ENCODE data around the gene TBC1D20.

TBC1D20 gene

DNA sequence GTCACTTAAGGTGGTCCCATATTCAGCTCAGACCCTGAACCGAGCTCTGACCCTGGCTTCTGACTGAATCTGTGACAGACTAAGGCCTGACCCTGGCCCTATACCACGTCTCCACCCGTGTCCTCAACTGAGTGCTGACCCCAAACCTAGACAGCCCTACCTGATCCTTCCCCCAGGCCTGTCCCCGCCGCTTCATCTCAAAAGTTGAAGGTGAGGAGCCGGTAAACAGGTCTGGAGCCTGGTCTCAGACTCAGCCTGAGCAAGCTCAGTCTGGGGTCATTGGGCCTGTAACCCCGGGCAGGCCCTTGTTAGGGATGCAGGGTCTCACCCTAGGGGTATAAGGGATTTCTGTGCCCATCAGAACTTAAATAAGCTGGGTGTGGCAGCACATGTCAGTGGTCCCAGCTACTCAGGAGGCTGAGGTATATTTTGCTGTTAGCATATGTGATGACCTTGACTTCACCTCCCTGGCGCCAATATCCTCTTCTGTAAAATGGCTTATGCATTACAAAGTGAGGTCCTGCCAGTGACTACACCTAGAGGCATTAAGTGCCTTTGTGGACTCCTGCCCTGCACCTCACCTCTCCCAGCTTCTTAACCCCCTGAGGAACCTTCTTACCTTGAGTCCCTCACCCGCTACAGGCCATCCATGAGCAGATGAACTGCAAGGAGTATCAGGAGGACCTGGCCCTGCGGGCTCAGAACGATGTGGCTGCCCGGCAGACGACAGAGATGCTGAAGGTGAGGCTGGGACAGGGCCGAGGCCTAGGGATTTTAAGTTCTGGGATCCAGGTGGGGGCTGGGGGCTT lies 34.3 kb downstream of the TBC1D20 start:
- H3K4me3 ChIP-seq (ENCODE audit: low read depth, low read length), result no peak overlapping the region
- TF ChIP-seq, protein P1, sequence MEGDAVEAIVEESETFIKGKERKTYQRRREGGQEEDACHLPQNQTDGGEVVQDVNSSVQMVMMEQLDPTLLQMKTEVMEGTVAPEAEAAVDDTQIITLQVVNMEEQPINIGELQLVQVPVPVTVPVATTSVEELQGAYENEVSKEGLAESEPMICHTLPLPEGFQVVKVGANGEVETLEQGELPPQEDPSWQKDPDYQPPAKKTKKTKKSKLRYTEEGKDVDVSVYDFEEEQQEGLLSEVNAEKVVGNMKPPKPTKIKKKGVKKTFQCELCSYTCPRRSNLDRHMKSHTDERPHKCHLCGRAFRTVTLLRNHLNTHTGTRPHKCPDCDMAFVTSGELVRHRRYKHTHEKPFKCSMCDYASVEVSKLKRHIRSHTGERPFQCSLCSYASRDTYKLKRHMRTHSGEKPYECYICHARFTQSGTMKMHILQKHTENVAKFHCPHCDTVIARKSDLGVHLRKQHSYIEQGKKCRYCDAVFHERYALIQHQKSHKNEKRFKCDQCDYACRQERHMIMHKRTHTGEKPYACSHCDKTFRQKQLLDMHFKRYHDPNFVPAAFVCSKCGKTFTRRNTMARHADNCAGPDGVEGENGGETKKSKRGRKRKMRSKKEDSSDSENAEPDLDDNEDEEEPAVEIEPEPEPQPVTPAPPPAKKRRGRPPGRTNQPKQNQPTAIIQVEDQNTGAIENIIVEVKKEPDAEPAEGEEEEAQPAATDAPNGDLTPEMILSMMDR (conservative IDR thresholded peaks at IDR 0.05; ENCODE audit: low read depth, low read length), result no peak
- DNase-seq (ENCODE audit: low read depth), result no peak

DNA sequence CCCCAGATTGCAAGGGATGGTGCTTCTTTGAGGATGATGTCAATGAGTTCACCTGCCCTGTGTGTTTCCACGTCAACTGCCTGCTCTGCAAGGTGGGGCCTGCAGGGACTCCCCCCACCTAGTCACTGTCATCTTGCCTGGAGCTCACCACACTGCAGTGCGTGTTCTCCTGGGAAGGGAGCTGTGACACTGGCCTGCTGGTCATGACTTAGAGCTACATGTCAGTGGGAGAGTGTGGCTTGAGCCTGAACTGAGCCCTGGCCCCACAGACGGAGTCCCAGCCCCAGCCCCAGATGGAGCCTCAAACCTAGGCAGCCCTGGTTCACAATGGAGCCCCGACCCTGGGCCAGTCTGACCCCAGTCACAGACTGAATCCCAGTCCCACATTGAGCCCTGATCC lies 34.9 kb downstream of the TBC1D20 start:
- no peak for DNase-seq (ENCODE audit: low read depth)
- H3K4me3 ChIP-seq (ENCODE audit: low read depth, low read length), result no peak overlapping the region
- TF ChIP-seq, protein P1 (conservative IDR thresholded peaks at IDR 0.05; ENCODE audit: low read depth, low read length), result no peak

- TF ChIP-seq, protein P1 (conservative IDR thresholded peaks at IDR 0.05; ENCODE audit: low read depth, low read length), result no peak
- DNase-seq (ENCODE audit: low read depth), result no peak
Observed at GRCh38 chr20:426566-426965, 35.8 kb downstream of the TBC1D20 start.

DNA sequence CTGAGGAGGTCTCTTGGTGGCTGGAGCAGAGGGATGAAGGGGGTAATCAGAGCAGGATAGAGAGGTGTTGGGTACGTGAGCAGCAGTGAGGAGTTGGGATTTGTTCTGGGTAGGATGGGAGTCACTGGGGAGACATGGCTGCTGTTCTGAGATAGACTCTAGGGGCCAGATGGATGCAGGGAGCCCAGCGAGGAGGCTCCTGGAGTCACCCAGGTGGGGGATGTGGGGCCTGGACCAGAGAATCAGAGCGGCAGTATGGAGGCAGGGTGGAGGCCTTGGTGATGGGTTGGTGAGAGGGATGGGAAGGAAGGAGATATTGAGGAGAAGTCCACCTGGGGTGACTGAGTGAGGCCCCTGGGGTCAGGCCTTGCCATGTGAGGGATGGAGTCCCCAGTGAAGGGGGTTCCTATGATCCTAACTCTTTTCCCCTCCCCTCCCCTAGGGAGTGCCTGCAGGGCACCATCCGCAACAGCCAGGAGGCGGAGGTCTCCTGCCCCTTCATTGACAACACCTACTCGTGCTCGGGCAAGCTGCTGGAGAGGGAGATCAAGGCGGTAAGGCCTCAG lies 40.6 kb downstream of the TBC1D20 start:
- TF ChIP-seq, protein P1 (conservative IDR thresholded peaks at IDR 0.05; ENCODE audit: low read depth, low read length), result no peak
- DNase-seq (ENCODE audit: low read depth), result no peak
- no peak overlapping the region for H3K4me3 ChIP-seq (ENCODE audit: low read depth, low read length)

More at GRCh38 chr20:426566-426965, 35.8 kb downstream of the TBC1D20 start:
- H3K4me3 ChIP-seq (ENCODE audit: low read depth, low read length), result no peak overlapping the region

DNA sequence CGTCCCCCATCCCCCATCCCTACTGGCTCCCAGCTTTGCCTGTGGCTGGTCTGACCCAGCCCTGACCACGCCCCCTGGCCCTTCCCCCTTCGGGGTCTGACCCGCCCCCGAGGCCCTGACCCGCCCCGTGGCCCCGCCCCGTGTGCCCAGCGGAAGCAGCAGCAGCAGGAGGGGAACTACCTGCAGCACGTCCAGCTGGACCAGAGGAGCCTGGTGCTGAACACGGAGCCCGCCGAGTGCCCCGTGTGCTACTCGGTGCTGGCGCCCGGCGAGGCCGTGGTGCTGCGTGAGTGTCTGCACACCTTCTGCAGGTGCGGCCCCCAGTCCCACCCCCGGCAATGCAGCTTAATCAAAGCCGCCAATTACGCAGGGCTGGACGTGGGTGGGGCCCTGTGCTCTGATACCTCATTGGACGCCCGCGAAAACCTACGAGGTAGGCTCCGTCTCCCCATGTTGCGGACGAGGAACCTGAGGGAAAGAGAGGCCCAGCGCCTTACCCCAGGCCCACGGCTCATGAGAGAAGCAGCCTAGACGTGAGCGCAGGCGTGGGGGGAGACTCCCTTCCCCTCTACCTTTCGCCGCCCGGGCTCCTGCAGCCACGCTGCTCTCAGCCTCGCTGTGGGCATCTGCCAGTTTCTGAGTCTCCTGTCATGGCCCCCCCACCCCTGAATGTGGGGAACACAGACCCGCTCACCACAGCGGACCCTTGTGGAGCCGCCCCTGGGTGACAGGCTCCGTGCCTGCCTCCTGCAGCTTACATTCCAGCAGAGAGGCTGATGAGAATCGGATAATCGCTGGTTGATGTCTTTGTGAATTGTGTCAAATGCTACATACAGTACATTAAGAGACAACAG lies 41.4 kb downstream of the TBC1D20 start:
- TF ChIP-seq, protein P1 (conservative IDR thresholded peaks at IDR 0.05; ENCODE audit: low read depth, low read length), result no peak
- DNase-seq (ENCODE audit: low read depth), result no peak
- H3K4me3 ChIP-seq (ENCODE audit: low read depth, low read length), result no peak overlapping the region

GRCh38 chr20:420166-420620 lies 42.1 kb downstream of the TBC1D20 start:
- H3K4me3 ChIP-seq (ENCODE audit: low read depth, low read length), result no peak overlapping the region
- DNase-seq (ENCODE audit: low read depth), result no peak
- TF ChIP-seq, protein P1 (conservative IDR thresholded peaks at IDR 0.05; ENCODE audit: low read depth, low read length), result no peak

All from choroid plexus epithelial cell (primary cell).